Pancreas (tissue), 10 donors: Measurements from ENCODE around the gene ADAM22. TPM values are rescaled to one million over a fixed set of nuclear protein-coding genes. Genes with fewer than 3 reads are reported as not detected.
A peak's percentile ranks its signal among the peaks of the same experiment; 100 is the strongest.

Source experiments
- ATAC-seq, 4 donors: fragments of 200-7000 bp; cut with Tn5 transposase; one replicate each; pipeline versions ENCODE4 v1.8.0 to v1.9.1; 2020; ENCODE audit warnings: mild to moderate bottlenecking in 4 of 4, moderate library complexity in 4 of 4
- DNase-seq, 6 donors: peaks; one replicate each; pipeline ENCODE4 v3.0.0-alpha.2; 2020
- FAIRE-seq: peaks from 2 replicates; lab custom pipeline; 2012; peaks lifted over from hg19 to GRCh38; lab: Jason Lieb, UNC
- H3K27ac ChIP-seq, 4 donors: fragments of 200-600 bp; sonication (generic); 1 replicate in 3 of 4; 2 replicates in 1 of 4; pipeline versions ENCODE4 v1.5.0 to v1.8.0; 2020
- H3K27me3 ChIP-seq, 4 donors: fragments of 200-600 bp; one replicate each; pipeline ENCODE4 v1.8.0; 2021
- H3K36me3 ChIP-seq, 3 donors: fragments of 200-600 bp; sonication (generic) in 1 of 3; one replicate each; pipeline versions ENCODE4 v1.5.0 to v1.8.0; 2020 to 2021
- H3K4me1 ChIP-seq, 3 donors: fragments of 200-600 bp; one replicate each; pipeline ENCODE4 v1.8.0; 2021
- H3K4me3 ChIP-seq, 4 donors: fragments of 200-600 bp; sonication (generic) in 2 of 4; one replicate each; pipeline versions ENCODE4 v1.5.0 to v1.8.0; 2020 to 2021
- H3K9me3 ChIP-seq, 4 donors: fragments of 200-600 bp; one replicate each; pipeline ENCODE4 v1.8.0; 2021
- CTCF ChIP-seq, 4 donors: fragments of 200-600 bp; sonication (generic) in 3 of 4; IDR thresholded peaks; one replicate each; pipeline versions ENCODE4 v1.5.0 to v1.8.0; 2021; ENCODE audit warnings: antibody characterized with exemption in 4 of 4
- WGBS, 2 donors: extraction: QIAGEN DNeasy Blood & Tissue Kit; methylation state at CpG; one replicate each; pipeline ENCODE4 v1.1.7; 2013; 5-methylcytosine and 5-hydroxymethylcytosine counted together
- intact Hi-C, 3 donors: fragments of 100-400 bp; cut with DNase I; formaldehyde crosslinking; loops; one replicate each; pipeline versions ENCODE4 v1.11.1 to v1.14.2; 2022
- polyA plus RNA-seq, 2 donors: library from polyadenylated mRNA; stranded (reverse); fragments of 200-250 nt; gene quantifications; one replicate each; pipeline ENCODE4 v1.2.3, GENCODE V29; 2013
- total RNA-seq, 6 donors: library from RNA; stranded (reverse); fragmentation: NEBNext Ultra II Directional in 4 of 6; extraction: Animal tissue kit (Norgen Biotek cat#: 25700) in 4 of 6; gene quantifications; one replicate each; pipeline versions ENCODE4 v1.2.1 to v1.2.4, GENCODE V29; 2021 to 2023
- donor health status: healthy with polysubstance abuse.
- donor health status: DM: no; HTN: no; CAD: no; lungs with moderate emphysema.
- donor health status: DM: no; HTN: no; CAD: no.
- donor health status: control.
- donor health status: control.
- donor health status: Bipolar disorder and iron deficiency.
- donor health status: DM: yes; HTN: yes; CAD: no.
- donor health status: DM: no; HTN: no; CAD: no.
- donor health status: DM: no; HTN: no; CAD: no.
- donor health status: DM: yes; HTN: yes; CAD: no.

The ADAM22 gene
- total and polyA plus RNA-seq, 8 donors = 0.30 to 2.8 (median 0.93) TPM

GRCh38 chr7:88046839-88047573 lies 113.0 kb downstream of the ADAM22 start:
- Histone ChIP-seq H3K9me3 (no peaks in the 10 kb centered on the region), H3K36me3 (no peaks in the 10 kb centered on the region), H3K27ac (no peak overlapping the region), H3K27me3 (no peaks in the 10 kb centered on the region), H3K4me3 (no peak overlapping the region), H3K4me1 (no peaks in the 10 kb centered on the region)
- ATAC-seq = peak in 1 of 4 donors; percentile 32
- no peak for DNase-seq
- FAIRE-seq = no peak
- WGBS, 2 donors = 53 to 79% methylated on average over 1 of the region's 1 CpG
- TF ChIP-seq CTCF (IDR thresholded peaks at IDR 0.05) = no peak
- intact Hi-C loops = no loop called here

- WGBS, 2 donors = 23 to 31% methylated on average over 1 of the region's 1 CpG
- no peaks in the 10 kb centered on the region for H3K36me3 ChIP-seq
- H3K4me3 ChIP-seq = no peak overlapping the region
- peaks cover 0 to 13% (median 6%) of the 10 kb centered on the region in 3 donors for H3K4me1 ChIP-seq
- intact Hi-C loops = no loop called here
- TF ChIP-seq CTCF (IDR thresholded peaks at IDR 0.05) = no peak
- no peaks in the 10 kb centered on the region for H3K9me3 ChIP-seq
- H3K27ac ChIP-seq = no peak overlapping the region
- no peak for DNase-seq
- H3K27me3 ChIP-seq = no peaks in the 10 kb centered on the region
- FAIRE-seq = no peak
- no peak for ATAC-seq
Measured at GRCh38 chr7:88057655-88058054, 123.6 kb downstream of the ADAM22 start.

- TF ChIP-seq CTCF (IDR thresholded peaks at IDR 0.05) = no peak
- Histone ChIP-seq H3K9me3 (no peaks in the 10 kb centered on the region), H3K27ac (no peak overlapping the region), H3K36me3 (no peaks in the 10 kb centered on the region), H3K4me3 (no peak overlapping the region), H3K27me3 (no peaks in the 10 kb centered on the region), H3K4me1 (peaks cover 0 to 6% (median 3%) of the 10 kb centered on the region in 3 donors)
- intact Hi-C loops = no loop called here
- no peak for DNase-seq
- no peak for FAIRE-seq
- ATAC-seq = no peak
Measured at GRCh38 chr7:88062238-88062637, 128.2 kb downstream of the ADAM22 start.

- TF ChIP-seq CTCF (IDR thresholded peaks at IDR 0.05) = no peak
- no peak for FAIRE-seq
- 100% methylated on average over 1 of the region's 1 CpG for WGBS, 2 donors
Measured at GRCh38 chr7:88069093-88069492, 135.0 kb downstream of the ADAM22 start.

GRCh38 chr7:88071994-88072714 lies 138.1 kb downstream of the ADAM22 start:
- DNase-seq = no peak
- no peak for FAIRE-seq
- H3K4me3 ChIP-seq = no peak overlapping the region
- no peak overlapping the region for H3K27ac ChIP-seq
- no peaks in the 10 kb centered on the region for H3K27me3 ChIP-seq
- no peaks in the 10 kb centered on the region for H3K36me3 ChIP-seq
- no peak for TF ChIP-seq CTCF (IDR thresholded peaks at IDR 0.05)
- no peaks in the 10 kb centered on the region for H3K9me3 ChIP-seq
- intact Hi-C loops = no loop called here
- no peaks in the 10 kb centered on the region for H3K4me1 ChIP-seq
- 71 to 77% methylated on average over 3 of the region's 3 CpGs for WGBS, 2 donors
- no peak for ATAC-seq

More at GRCh38 chr7:88069093-88069492, 135.0 kb downstream of the ADAM22 start:
- intact Hi-C loops = no loop called here
- Histone ChIP-seq H3K36me3 (no peaks in the 10 kb centered on the region), H3K4me3 (no peak overlapping the region), H3K27ac (no peak overlapping the region), H3K4me1 (no peaks in the 10 kb centered on the region), H3K9me3 (no peaks in the 10 kb centered on the region), H3K27me3 (no peaks in the 10 kb centered on the region)
- DNase-seq = no peak
- ATAC-seq = no peak
